Thyroid gland (tissue), 4 donors: ENCODE measurements around the gene PPP3CA.

Experiments
- POLR2A ChIP-seq, 2 donors: fragments of 450-650 bp; IDR thresholded peaks; one replicate each; pipeline ENCODE4 v1.6.1; 2017; ENCODE audit warnings: antibody characterized with exemption in 2 of 2, mild to moderate bottlenecking in 2 of 2, moderate library complexity in 1 of 2
- TF ChIP-seq, protein P1 (sequence below), 6 experiments: fragments of 200-600 bp in 3 of 6; fragments of 450-650 bp in 3 of 6; sonication (generic) in 3 of 6; IDR thresholded peaks; one replicate each; pipeline ENCODE4 v1.5.1; 2016 to 2019; ENCODE audit warnings: antibody characterized with exemption in 6 of 6, mild to moderate bottlenecking in 2 of 6, inconsistent platforms in 1 of 6, moderate library complexity in 1 of 6

DNA sequence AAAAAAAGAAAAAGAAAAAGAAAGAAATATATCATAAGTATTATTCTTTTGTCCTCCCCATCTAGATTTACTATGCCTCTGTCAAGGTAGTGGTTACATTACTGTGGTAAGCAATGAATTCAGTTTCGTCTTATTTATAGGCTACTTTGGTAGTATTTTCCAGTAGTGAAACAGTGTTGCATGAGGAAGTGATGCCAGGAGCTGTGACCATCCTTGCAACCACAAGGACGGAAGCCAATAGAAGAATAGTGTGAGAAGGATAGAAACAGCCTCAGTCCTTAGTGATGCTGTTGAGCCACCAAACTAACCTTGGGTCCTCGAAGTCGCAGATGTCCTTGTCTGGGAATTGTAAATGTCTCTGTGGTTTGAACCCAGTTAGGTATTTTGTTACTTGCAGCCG lies 328.5 kb downstream of the PPP3CA start:
- TF ChIP-seq, protein P1, sequence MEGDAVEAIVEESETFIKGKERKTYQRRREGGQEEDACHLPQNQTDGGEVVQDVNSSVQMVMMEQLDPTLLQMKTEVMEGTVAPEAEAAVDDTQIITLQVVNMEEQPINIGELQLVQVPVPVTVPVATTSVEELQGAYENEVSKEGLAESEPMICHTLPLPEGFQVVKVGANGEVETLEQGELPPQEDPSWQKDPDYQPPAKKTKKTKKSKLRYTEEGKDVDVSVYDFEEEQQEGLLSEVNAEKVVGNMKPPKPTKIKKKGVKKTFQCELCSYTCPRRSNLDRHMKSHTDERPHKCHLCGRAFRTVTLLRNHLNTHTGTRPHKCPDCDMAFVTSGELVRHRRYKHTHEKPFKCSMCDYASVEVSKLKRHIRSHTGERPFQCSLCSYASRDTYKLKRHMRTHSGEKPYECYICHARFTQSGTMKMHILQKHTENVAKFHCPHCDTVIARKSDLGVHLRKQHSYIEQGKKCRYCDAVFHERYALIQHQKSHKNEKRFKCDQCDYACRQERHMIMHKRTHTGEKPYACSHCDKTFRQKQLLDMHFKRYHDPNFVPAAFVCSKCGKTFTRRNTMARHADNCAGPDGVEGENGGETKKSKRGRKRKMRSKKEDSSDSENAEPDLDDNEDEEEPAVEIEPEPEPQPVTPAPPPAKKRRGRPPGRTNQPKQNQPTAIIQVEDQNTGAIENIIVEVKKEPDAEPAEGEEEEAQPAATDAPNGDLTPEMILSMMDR (IDR thresholded peaks at IDR 0.05), result no peak
- TF ChIP-seq POLR2A (IDR thresholded peaks at IDR 0.05), result no peak
